GM21447 (cell line): ENCODE data around the gene CCHCR1.

Experiments
- ATAC-seq: cut with Tn5 transposase; IDR thresholded peaks from one replicate; pipeline ENCODE4 v1.9.1; 2021; ENCODE audit not compliant: unreplicated experiment

The CCHCR1 gene

DNA sequence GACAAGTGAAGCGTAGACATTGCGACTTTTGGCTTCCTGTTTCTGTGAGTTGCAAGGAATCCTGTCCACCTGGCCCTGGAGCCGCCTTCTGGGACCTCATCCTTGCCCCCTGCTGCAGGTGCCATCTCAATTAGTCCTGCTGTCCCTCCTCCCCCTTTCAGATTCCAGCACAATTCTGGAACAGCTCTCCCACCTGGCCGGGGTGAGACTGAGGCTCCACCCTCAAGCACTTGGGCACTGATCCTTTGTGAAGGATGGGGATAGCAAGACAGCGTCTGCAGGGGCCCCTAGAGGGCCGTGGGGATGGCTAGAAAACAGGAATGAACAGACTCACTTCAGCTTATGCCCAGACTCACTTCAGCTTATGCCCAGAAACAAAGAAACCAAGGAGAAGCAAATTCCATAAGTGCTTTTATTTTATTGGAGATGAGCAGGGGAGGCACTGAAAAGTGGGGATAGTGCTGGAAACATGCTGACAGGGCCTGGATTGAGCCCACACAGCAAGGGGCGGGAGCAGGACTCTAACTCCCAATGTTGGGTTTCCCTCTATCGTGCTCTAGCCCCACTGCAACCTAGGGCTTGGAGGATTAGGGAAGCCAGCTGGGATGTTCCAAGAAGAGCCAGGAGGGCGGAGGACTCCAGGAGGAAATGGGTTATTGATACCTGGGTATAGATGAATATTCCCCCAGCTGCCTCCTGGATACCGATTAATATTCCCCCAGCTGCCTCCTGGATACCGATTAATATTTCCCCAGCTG is 46.6 kb downstream of the CCHCR1 start:
- no peak for ATAC-seq

DNA sequence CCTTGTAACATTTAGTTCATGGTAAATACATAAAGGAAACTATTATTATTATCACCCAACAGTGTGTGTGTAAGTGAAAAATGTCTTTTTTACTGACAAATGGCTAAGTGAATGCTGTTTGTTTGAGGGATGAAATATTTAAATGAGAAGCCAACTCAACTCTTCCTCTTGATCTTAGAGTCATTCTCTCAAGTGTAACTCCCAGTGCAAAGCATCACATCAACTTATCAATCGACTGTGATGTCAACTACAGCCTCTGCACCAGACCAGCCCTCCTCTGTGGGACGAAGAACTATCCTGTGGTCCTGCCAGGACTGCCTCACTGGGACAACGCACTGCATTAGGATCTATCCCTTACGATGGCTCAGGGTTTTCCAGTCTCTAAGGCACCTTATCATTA is 50.5 kb downstream of the CCHCR1 start:
- no peak for ATAC-seq

DNA sequence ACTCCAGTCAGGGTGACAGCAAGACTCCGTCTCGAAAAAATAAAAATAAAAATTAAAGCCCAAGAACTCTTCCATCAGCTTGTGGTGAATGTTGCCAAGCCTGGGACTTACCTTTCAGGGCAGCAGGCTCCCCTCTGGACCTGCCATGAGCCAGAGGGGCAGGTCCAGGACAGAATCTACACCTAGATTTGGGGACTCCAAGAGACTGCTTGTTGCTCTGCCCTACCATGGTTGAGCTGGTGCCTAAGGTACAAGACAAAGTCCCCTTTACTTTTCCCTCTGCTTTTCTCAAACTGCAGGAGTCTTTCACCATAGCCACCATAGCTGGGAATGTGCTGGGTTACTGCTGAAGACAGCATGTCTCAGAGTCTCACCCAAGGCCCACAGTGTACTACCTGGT is 54.5 kb downstream of the CCHCR1 start:
- ATAC-seq: no peak

DNA sequence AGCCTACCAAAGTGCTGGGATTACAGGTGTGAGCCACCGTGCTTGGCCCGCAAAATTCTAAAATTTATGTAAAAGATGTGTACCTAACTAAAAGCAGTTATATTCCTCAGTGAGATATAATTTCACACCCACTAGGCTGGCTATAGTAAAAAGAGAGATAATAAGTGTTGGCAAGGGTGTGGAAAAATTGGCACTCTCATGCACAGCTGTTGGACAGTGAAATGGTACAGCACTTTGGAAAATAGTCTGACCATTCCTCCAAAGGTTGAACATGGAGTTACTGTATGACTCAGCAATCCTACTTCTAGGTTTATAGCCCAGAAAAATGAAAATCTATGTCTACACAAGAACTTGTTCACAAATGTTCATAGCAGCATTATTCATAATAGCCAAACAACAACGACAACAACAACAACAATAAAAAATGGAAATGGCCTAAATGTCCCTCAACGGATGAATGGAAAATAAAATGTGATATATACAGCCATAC is 59.1 kb downstream of the CCHCR1 start:
- no peak for ATAC-seq

DNA sequence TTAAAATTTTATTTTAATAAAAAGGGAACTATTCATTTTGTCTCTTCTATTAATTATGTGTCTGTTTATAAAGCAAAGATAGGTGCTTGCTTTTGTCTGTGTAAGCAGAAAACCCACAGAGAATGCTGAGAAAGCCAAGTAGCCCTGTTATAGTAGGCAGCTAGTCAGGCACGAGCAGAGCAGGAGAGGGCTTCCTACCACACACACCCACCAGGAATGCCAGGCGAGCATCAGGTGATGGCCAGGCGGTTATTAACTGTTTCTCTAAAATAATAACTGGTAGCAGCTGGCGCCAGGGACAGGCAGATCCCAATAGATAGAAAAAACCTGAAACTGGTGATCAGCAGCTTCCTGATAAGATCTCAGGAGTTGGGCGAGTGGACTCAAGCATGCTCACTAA is 60.9 kb downstream of the CCHCR1 start:
- ATAC-seq: no peak

DNA sequence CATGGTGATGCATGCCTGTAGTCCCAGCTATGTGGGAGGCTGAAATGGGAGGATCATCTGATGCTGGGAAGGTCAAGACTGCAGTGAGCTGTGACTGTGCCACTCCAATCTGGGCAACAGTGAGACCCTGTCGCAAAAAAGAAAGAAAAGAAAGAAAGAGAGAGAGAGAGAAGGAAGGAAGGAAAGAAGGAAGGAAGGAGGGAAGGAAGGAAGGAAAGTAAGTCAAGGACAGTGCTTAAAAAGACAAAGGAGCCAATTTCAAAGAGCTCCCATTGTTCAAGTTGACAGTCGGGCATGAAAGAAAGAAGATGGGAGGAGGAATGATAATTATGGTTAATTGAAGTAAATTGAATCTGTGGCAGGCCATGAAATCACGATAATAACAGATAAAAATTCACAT is 61.4 kb downstream of the CCHCR1 start:
- ATAC-seq: no peak

DNA sequence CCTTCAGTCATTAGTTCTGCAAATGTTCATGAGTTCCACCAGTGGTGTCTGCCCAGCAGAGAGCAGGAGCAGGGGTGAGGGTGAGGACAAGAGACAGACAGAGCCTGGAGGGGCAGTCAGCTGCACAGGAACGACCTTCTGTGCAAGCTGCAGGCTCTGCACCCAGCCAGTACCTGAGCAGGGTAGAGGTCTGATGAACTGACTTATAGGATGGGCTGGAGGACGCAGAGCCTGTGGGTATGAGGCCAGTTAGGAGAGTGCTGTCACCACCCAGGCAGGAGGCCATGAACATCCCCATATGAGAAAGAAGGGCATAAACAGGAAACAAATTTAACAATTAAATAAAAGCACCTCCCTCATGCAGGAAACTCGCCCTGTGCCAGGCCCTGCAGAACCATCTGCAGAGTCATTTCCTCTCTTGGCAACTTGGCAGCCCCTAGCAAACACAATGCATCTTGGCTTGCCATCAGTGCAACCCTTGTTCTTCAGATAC is 63.2 kb downstream of the CCHCR1 start:
- no peak for ATAC-seq

DNA sequence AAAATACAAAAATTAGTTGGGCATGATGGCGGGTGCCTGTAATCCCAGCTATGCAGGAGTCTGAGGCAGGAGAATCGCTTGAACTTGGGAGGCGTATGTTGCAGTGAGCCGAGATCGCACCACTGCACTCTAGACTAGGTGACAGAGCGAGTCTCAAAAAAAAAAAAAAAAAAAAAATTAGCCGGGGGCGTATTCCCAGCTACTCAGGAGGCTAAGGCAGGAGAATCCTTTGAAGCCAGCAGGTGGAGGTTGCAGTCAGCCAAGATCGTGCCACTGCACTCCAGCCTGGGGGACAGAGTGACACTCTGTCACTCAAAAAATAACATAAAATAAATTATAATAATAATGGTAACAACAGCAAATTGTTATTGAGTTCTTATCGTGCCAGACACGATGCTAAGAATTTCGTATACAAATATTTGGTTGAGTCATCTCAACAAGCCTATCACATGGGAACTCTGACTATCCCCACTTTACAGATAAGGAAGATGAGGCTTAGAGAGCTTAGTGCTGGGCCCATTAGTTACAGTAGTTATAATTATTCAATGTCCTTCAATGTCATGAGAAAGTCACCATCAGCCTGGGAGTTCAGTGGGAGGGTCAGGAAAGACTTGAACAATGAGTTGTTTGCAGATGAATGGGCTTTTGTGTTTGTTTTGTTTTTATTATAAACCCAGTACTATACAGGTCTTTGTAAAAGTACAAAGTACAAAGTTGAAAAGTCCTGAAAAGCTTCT is 64.7 kb downstream of the CCHCR1 start:
- ATAC-seq: no peak
